Choroid plexus epithelial cell (primary cell): ENCODE data around the gene FUOM.
A peak's percentile ranks its signal among the peaks of the same experiment; 100 is the strongest.
"Not testable (repeated sequence)": the region's sequence is repeated elsewhere in the genome, so short reads cannot be mapped to it uniquely, and the experiment has no call there.

Experiments used
- DNase-seq: peaks from one replicate; pipeline ENCODE4 v3.0.0-alpha.2; 2010; ENCODE audit warnings: low read depth
- H3K4me3 ChIP-seq: 2 replicates; pipeline ENCODE4 v1.5.1; 2011; ENCODE audit warnings: low read depth, mild to moderate bottlenecking, control low read depth, low read length, moderate library complexity
- CTCF ChIP-seq: conservative IDR thresholded peaks from 2 replicates; pipeline ENCODE4 v1.5.1; 2011; ENCODE audit warnings: low read depth, mild to moderate bottlenecking, control low read depth, inconsistent platforms, low read length, moderate library complexity

The FUOM gene

GRCh38 chr10:133379152-133379800 lies 21.5 kb upstream of the FUOM start, which contains the start of gene PAOX:
Gene PAOX (plus strand): TSS chr10:133379262. CDS start chr10:133379317, 55 bp downstream.
- peak within 1 kb of the TSS; percentile 72 for H3K4me3 ChIP-seq
- peak; percentile 65 for DNase-seq
- no peak for TF ChIP-seq CTCF

DNA sequence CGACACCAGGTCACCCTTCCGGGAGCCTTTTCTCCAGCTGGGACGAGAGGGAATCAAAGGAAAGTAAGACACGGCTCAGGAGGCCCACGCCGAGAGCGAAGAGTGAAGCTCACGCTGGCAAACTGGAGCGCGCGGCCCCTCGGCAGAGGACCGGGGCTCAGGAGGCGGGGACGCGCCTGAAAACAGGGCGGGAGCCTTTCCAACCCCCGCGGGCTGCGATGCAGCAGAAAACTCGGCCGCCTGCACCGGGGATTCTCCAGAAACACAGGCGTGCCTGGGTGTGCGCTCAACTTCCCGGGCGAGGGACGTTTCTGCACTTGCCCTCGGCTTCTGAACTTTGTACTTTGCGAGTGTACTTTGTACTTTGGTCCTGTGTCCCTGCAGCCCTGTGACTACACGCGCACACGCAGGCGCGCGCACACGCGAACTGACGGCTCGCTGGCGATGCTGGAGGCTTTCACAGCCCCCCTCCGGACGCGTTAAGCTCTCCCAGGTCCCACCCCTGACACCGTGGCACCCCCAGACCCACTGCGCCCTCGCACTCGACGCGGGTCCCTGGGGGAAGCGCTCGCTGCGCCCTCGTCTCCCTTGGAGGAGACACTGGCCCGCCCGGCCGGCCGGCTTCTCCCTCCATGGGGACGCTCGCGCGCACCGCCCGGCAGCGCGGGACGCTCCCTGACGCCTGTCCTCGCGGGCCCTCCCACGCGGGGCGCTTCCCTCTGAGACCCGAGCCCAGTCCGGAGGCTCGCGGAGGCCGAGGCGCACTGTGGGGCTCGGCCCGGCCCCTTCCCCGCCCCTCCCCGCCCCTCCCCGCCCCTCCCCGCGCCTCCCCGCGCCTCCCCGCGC lies 20.7 kb upstream of the FUOM start:
- H3K4me3 ChIP-seq, result peak overlapping the region; percentile 72
- TF ChIP-seq CTCF, result no peak
- peak; percentile 52 for DNase-seq

DNA sequence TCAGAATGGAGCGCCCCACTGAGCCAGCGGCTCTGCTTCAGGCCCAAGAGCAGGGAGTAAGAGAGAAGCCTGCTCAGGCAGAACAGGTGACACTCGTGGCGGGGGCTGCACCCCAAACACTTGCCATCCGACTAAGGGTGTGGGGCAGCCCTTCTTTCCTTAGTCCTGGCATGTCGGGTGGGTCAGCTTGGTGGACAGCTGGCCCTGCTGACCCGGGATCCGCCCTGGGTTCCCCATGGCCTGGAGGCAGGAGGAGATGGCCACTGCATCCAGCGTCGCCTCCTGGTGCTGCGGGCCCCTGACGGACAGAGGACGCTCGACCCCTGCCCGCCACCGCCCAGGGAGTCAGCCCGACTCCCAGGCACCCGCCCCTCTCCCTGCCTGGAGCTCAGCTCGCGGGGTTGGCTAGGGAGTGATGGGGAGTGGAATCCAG lies 20.0 kb upstream of the FUOM start:
- peak overlapping the region; percentile 72 for H3K4me3 ChIP-seq

GRCh38 chr10:133377025-133377817 lies 19.4 kb upstream of the FUOM start:
- H3K4me3 ChIP-seq, result no peak overlapping the region
- DNase-seq, result no peak
- TF ChIP-seq CTCF, result no peak

More for the DNA sequence above, 20.0 kb upstream of the FUOM start:
- DNase-seq, result no peak
- no peak for TF ChIP-seq CTCF

DNA sequence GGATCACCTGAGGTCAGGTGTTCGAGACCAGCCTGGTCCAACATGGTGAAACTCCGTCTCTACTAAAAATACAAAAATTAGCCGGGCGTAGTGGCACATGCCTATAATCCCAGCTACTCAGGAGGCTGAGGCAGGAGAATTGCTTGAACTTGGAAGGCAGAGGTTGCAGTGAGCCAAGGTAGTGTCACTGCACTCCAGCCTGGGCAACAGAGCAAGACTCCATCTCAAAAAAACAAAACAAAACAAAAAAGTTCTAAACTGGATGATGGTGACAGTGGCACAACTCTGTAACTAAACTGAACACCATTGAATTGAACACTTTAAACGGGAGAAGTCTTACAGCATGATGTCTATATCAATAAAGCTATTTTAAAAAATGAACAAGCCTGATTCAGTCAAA lies 18.4 kb upstream of the FUOM start:
- not testable (repeated sequence) for DNase-seq, H3K4me3 ChIP-seq

DNA sequence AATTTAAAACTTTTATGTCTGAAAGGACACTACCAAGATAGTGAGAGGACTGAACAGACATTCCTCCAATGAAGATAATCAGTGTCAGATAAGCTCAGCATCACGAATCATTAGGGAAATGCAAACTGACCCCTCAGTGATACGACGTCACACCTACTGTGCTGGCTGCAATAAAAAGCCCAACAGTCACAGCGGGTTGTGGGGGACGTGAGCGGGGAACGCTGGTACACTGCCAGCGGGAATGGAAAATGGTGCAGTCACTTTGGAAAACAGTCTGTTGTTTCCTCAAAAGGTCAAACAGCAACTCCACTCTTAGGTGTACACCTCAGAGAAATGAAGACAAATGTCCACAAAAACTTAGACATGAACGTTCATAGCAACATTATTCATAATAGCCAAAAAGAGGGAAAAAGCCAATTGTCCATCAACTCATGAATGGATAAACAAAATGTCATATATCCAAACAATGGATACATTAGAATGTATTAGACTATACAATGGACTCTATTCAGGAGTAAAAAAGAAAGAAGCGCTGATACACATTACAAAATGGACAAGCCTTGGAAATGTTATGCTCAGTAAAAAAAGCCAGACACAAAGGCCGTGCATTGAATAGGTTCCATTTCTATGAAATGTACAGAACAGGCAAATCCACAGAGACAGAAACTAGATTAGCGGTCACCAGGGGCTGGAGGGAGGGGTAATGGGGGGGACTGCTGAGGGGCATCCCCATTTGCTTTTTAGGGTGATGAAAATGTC lies 17.7 kb upstream of the FUOM start:
- no peak for TF ChIP-seq CTCF
- no peak overlapping the region for H3K4me3 ChIP-seq
- DNase-seq, result no peak
